GM21576 (cell line): ENCODE results near the gene BAHD1.

Experiments
- ATAC-seq: cut with Tn5 transposase; IDR thresholded peaks from one replicate; pipeline ENCODE4 v1.9.1; 2021; ENCODE audit warnings: mild to moderate bottlenecking, moderate library complexity; ENCODE audit not compliant: unreplicated experiment

Gene BAHD1

GRCh38 chr15:40489274-40490175, 48.8 kb downstream of the BAHD1 start:
- ATAC-seq, result no peak

- ATAC-seq, result no peak
These were observed 52.5 kb downstream of the BAHD1 start for GRCh38 chr15:40493089-40493840.

GRCh38 chr15:40495516-40495915, 54.8 kb downstream of the BAHD1 start:
- no peak for ATAC-seq

- no peak for ATAC-seq
These were observed 57.7 kb downstream of the BAHD1 start for GRCh38 chr15:40498418-40498817.

- no peak for ATAC-seq
These were observed 58.1 kb downstream of the BAHD1 start for GRCh38 chr15:40498891-40499290.

- ATAC-seq, result no peak
These were observed 59.2 kb downstream of the BAHD1 start for GRCh38 chr15:40499931-40500330.

DNA sequence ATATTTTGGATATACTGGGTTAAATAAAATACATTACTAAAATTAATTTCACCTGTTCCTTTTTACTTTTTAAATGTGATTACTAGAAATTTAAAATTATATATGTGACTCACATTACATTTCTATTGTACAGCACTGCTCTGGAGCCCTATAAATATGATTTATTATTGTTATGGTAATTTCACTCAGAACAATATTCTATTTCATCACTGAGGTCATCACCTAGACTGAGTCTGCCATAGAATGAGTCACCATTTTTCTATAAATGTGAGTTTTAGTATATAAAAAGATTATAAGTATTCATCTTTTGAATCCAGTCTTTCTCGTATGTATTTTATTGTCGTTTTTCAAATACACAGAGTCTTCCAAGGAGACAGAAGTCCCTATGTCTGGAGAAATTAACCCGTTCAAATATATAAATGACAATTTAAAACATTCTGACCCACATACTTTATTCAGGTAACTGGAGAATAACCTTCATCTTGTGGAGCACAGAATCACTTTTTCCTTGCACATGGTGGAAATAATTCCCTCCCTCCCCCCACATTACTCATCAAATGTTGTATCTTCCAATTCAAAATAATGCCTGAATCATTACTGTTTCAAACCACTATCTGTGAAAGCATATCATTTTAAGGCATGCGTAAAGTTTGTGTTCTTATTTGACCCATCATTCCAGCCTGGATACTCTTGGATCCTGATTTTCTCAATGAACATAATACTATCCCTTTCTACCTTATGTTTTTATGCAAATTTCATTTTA, 60.0 kb downstream of the BAHD1 start:
- ATAC-seq, result no peak

DNA sequence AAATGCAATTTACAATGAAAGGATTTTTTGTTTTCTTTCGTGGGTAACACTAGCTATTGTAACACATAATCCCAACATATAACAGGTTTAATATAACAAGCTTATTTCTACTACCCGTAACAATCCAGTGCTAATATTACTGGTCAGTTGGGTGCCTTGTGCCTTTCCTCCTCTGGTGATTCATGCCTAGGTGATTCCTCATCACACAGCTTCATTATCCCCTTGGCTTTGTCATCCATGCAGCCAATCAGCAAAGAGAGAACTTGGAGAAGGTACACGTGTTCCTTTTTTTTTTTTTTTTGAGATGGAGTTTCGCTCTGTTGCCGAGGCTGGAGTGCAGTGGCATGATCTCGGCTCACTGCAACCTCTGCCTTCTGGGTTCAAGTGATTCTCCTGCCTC, 60.7 kb downstream of the BAHD1 start:
- no peak for ATAC-seq

DNA sequence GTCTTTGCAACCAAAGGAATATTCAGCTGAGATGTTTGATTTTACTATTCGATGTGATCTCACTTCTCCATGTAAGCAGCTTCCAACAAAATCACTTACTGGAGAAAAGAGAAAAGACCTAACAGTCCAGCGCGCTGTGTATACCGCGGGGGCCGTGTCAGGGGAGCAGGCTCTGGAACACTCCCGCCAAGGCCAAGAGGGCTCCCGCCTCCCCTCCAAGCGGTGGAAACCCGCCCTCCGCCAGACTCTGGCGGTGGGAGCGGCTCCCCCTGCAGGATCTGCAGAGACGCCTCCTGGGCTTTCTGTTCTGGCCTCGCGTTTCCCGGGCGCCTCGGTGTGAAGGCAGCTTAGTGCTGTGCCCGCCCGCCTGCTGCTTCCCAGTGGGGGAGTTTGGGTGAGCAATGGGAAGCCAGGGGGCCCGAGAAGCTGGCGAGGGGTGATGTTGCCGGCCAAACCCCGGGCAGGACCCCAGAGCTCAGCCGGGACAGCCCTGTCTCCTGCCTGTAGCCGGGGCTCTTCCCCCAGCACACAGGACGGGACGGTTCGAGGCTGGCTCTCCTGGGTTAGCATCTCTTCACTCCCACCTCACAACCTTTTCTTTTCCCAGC, 66.3 kb downstream of the BAHD1 start:
- no peak for ATAC-seq

DNA sequence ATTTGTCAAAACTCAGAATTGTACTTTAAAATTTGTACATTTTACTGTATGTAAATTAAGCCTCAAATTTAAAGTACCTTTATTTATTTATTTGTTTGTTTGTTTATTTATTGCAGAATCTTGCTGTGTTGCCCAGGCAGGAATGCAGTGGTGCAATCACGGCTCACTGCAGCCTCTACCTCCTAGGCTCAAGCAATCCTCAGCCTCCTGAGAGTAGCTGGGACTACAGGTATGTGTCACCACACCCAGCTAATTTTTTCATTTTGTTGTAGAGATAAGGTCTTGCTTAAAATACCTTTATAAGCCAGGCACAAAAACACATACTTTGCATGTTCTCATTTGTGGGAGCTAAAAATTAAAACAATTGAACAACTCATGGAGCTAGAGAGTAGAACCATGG, 67.5 kb downstream of the BAHD1 start:
- no peak for ATAC-seq

- ATAC-seq, result no peak
These were observed 69.4 kb downstream of the BAHD1 start for GRCh38 chr15:40510201-40510600.

- ATAC-seq, result no peak
These were observed 70.3 kb downstream of the BAHD1 start for GRCh38 chr15:40511093-40511471.

GRCh38 chr15:40511472-40512133, 70.8 kb downstream of the BAHD1 start:
- ATAC-seq, result no peak

GRCh38 chr15:40512440-40512839, 71.7 kb downstream of the BAHD1 start:
- ATAC-seq, result no peak

DNA sequence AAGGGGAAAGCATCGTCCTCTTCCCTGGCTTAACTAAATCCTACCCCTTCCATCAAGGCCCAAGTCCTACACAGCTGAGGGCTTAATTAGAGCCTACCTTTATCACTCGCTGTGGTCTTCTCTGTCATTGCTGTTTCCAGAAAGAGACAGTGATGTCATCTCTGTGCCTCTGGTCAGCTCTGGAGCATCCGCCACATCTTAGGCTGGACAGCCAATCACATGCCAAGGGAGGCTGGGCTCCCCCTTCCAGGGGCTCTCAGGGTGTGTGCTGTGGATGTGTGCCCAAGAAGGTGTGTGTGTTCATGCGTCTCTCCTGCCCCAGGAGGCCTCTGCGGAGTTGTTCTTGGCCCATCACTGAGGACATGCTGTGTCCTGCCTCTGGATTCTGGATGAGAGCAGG, 72.9 kb downstream of the BAHD1 start:
- ATAC-seq, result no peak

DNA sequence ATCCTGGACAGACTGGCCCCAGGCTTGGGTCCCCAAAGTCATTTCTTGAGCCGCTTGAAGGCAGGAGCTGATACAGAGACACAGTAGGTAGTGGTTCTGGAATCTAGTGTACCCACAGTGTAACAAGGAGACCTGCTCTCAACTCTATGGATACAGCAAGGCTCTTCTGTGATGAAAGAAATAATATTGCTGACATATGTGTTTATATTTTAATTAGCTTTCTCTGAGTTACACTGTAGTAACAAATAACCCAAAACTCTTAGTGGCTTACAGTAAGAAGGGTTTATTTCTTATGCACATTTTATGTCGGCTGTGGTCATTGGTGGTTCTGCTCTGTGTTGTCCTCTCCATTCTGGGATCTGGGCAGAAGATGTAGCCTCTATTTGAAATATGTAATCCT, 75.6 kb downstream of the BAHD1 start:
- ATAC-seq, result no peak
